Measurements from ENCODE around the gene ADAMTSL3.

- TF ChIP-seq CEBPB (IDR thresholded peaks at IDR 0.05) = no peak
- TF ChIP-seq EP300 (IDR thresholded peaks at IDR 0.05; ENCODE audit: borderline replicate concordance) = no peak
- TF ChIP-seq YY1 (IDR thresholded peaks at IDR 0.05; ENCODE audit: low read depth) = no peak
- no peak for TF ChIP-seq MAX (IDR thresholded peaks at IDR 0.05)
- TF ChIP-seq REST (IDR thresholded peaks at IDR 0.05; ENCODE audit: low read depth) = no peak
- TF ChIP-seq CREB1 (IDR thresholded peaks at IDR 0.05; ENCODE audit: low read depth) = no peak
- no peak for TF ChIP-seq NFIC (IDR thresholded peaks at IDR 0.05)
- no peak for TF ChIP-seq USF1 (IDR thresholded peaks at IDR 0.05)
- no peak for TF ChIP-seq RAD21 (IDR thresholded peaks at IDR 0.05; ENCODE audit: low read depth)
- TF ChIP-seq ZBTB7A (IDR thresholded peaks at IDR 0.05; ENCODE audit: low read depth) = no peak
- no peak for TF ChIP-seq TAF1 (IDR thresholded peaks at IDR 0.05; ENCODE audit: low read depth)
- no peak for TF ChIP-seq FOXM1 (IDR thresholded peaks at IDR 0.05; ENCODE audit: borderline replicate concordance, low read depth)
Measured at GRCh38 chr15:83930392-83931212, 276.7 kb downstream of the ADAMTSL3 start.
